Measurements from ENCODE around the gene JADE2.
"Not testable (repeated sequence)": the region's sequence is repeated elsewhere in the genome, so short reads cannot be mapped to it uniquely, and the experiment has no call there.

Gene JADE2

DNA sequence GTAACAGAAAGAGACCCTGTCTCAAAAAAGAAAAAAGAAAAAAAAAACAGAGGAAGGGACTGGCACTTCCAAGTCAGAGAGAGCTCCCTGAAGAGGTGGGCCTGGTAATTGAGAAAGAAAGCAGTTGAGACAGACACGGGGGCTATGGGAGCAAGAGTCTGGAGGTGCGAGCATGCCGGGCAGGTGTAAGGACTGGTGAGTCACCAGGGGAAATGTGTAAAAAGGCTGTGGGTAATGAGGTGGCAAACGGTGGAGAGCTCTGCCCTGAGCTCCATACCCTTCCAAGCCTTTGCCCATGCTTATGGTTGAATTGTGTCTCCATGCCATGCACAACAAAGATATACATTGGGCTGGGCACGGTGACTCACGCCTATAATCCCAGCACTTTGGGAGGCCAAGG, 18.0 kb upstream of the JADE2 start:
- DNase-seq (ENCODE audit: low read depth) = no peak

DNA sequence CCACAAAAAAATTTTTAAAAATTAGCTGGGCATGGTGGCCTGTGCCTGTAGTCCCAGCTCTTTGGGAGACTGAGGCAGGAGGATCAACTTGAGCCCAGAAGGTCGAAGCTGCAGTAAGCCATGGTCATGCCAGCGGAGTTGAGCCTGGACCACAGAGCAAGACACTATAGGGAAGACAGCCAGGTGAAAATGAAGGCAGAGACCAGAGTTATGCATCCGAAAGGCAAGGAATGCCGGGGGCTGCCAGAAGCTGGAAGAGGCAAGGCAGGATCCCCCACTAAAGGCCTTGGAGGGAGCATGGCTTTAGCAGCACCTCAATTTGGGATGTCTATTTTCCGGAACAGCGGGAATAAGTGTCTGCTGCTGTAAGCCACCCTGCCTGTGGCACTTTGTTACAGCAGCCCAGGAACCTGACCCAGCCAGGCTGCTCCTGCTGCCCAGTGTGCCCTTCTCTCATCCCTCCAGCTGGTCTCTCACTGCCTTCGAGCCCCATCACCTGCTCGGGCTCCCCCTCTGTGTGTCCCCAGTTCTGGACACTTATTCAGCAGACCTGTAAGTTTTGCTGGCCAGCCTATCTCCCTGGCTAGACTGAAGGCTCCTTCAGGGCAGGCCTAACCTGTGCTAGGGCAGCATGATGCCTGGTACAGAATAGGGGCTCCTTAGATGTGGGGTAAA, 16.8 kb upstream of the JADE2 start:
- no peak for DNase-seq (ENCODE audit: low read depth)

DNA sequence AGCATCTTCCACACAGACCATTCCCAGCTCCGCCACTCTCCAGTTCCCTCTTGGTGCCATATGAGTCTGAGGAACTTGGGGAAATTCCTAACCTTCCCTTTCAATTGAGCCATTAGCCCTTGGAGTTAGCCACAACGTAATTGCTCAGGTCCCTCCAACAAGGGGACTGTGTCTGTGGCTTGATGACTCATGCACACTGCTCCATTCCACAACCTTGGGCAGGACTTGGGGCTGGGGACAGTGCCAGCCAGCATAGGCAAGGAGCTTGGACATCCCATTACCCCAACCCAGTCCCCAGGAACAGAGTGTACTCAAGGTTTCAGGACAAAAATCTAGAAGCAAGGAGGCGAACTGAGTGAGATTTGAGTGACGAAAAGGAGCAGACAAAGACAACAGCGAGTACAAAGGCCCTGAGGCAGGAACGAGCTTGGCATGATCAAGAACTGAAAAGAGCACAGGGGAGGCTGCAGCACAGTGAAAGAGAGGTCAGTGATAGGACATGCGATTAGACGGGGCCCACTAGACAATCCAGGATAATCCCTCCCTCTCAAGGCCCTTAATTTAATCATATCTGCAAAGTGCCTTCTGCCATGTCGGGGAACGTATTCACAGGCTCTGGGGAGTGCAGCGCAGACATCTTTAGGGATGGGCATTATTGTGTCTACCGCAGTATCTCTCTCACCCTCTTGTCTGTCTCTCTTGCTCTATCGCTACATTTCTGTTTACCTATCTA, 16.0 kb upstream of the JADE2 start:
- no peak for DNase-seq (ENCODE audit: low read depth)

DNA sequence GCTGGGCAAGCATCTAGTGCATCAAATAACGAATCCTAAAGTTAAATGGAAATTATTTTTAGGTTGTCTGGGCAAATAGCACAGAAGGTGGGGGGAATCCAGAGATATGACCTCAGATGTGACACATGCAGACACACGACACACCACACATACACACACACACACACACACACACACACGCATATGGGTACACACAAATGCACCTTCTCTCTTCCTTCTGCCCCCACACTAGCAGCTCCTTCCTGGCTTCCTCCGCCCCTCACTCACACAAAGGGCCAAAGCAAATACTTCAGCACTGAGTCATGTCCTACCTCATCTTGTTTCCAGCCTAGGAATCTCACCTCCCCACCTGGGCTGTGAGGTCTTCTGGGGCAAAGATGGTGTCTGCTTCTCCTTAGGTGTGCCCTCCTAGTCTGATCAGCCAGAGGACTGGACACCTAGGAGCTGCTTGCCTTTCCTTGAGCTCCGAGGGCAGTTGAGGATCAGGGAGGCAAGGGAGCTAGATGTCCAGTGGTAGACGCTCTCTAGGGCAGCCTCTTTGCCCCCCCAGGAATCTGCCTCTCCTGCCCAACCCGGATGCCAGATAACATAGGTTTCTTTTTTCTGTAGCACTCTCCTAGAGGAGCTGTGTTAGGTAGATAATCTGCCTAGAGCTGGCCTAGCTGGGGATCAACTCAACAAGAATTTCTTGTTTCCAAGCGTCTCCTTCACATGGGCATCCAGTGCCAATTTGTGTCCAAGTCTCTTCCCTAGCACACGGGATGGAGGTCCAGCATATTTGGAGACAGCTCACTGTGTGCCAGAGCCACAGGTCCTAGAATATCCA, 14.3 kb upstream of the JADE2 start:
- DNase-seq (ENCODE audit: low read depth) = no peak

DNA sequence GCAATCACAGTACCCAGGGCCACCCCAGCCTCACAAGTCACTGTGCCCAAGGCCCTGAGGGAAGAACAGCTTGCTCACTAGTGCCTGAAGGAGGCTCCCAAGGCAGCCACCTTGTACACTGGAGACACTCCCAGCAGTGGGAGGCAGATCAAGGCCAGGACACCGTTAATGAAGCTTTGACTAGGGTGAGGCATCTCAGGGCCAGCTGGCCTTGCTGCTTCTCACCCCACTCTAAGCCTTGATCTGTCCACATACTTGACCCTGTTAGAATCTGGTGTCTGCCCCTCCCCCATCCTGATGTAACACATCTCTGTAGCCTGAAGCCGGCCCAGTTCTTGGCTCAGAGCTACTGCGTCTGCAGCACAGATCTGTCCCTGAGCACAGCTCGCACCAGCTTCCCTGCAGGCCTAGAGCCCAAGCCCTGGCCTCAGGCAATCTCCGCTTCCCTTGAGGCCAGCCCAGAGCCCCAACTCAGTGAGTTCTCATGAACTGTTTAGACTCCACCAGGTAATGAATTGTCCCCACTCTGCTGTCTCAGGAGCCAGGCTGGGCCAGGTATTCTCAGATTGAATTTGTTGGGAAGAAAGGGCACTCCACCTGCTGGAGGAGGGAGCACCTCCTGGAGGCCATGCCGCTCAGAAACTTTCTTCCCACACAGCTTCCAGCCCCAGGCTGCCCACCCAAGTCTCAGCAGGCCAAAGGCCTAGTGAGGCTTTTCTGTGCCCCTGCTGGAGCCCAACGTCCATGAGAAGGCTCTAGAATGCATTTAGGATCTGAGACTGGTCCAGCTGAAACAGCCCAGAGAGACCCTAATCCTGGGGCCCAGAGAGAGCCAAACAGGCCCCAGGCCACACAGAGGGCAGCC, 13.4 kb upstream of the JADE2 start:
- no peak for DNase-seq (ENCODE audit: low read depth)

DNA sequence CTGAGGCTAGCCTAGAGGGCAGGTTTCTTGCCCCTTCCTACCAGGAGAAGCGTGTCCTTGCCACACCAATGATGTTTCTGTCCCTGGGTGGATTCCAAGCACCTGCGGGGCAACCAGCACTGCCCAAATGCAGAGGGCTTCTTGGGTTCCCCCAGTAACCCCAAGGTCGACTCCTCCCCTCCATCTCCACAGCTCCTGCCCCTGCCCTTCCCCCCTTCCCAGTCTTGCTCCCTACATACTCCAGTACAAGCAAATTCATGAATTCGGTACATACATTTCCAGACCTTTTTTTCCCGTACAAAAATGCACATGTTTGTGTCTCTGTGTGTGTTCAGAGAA, 12.8 kb upstream of the JADE2 start:
- DNase-seq (ENCODE audit: low read depth) = no peak

DNA sequence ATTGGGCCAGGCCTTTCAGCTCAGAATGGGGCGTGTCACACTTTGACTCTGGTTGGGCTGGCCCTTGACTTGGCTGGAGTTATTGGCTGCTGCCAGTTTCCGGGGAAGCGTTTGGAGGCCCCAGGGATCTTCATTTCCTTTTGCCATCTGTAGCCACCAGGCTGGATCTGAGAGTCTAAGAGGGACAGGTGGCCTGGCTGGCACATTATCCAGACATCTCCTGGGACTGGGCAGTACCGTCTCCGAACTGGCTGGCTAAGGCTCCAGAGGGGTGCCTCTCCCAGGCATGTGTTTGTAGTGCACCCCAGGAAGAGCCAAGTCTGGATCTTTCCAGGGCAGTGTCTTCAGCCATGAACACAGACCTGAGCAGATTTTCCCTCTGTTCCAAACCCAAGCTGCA, 9.7 kb upstream of the JADE2 start:
- no peak for DNase-seq (ENCODE audit: low read depth)

DNA sequence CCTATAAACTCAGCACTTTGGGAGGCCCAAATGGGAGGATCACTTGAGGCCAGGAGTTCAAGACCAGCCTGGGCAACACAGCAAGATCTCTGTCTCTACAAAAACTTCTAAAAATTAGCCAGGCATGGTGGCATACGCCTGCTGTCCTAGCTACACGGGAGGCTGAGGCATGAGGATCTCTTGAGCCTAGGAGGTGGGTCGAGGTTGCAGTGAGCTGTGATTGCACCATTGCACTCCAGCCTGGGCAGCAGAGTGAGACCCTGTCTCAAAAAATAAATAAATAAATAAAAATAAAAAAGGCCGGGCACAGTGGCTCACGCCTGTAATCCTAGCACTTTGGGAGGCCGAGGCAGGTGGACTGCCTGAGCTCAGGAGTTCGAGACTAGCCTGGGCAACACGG, 8.5 kb upstream of the JADE2 start:
- not testable (repeated sequence) for DNase-seq (ENCODE audit: low read depth)

DNA sequence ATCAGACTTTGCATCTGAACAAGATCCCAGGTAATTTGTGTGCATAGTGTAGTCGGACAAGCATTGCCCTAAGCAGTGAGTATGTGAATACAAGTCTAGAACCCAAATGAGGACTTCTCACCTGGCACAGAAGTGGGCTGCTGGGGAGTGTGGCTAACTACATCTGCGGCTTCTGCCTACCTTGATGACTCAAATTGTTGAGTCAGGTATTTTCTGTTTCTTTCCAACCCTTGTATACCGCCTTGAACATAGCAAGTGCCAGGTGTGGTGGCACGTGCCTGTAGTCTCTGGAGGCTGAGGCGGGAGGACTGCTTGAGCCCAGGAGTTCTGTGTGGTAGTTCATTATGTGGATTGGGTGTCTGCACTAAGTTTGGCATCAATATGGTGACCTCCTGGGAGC, 7.9 kb upstream of the JADE2 start:
- DNase-seq (ENCODE audit: low read depth) = no peak

DNA sequence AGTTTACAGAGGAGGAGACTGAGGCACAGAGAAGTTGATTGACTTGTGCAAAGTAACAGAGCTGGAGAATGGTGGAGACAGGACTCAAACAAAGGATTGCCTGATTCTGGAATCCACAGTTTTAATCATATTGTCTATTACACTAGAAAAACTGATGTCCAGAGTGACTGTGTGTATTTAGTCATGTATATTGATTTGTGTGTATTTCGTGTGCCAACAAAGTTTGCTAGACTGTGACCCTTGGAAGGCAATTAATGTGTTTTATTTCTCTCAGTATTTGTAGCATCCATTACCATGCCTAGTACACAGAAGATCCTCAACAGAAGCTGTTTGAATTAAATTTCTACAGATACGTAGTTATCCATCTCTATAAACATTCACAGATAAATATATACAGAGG, 5.5 kb upstream of the JADE2 start:
- DNase-seq (ENCODE audit: low read depth) = no peak

DNA sequence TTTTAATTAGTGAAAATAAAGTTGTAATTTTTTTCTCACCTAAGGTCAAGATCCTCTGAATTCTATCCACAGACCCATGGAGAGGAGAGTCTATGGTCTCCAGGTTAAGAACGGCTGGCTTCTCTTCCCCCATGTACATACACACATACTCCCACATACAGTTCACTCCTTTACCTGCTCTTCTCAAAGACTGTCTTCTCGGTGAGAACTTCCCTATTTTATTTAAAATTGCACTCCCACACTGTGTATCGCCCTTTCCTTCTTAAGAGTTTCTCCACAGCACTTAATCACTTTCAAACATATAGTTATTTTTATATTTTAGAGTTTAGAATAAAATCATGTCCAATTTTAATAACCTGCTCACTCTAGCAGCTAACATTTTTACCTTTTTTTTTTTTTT, 3.6 kb upstream of the JADE2 start:
- DNase-seq (ENCODE audit: low read depth) = no peak

DNA sequence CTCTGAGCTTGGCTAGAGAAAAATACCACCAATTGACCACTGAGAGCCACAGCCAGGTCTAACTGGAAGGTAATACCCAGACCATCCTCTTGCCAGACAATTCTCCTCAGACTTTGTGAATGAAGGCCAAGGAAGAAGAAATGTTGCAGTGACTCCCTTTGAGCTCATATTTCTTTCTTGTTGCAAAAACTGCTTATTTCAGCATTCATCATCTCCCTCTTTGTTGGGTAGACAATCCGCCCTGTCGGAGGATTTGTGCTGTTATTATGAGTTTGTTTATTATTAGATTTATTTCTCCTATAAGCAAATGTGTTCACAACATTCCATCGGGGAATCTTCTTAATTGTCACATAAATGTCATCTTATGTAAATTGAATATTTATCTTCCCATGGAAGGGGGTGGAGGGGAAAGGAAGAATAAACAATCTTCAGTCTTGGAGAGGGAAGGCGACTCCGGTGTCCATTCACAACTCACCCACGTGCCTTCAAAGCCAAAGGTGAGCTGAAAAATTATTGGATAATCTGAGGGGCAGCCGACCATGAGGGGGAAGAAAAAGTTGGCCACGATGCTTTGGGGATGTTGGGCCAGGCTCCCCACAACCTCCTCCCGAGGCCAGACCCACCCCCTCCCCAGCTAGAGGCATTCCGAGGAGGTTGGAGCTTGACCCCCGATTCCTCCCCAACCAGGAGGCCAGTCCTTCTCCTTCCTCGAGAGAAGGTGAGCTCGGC, 1.8 kb upstream of the JADE2 start:
- DNase-seq (ENCODE audit: low read depth) = no peak

DNA sequence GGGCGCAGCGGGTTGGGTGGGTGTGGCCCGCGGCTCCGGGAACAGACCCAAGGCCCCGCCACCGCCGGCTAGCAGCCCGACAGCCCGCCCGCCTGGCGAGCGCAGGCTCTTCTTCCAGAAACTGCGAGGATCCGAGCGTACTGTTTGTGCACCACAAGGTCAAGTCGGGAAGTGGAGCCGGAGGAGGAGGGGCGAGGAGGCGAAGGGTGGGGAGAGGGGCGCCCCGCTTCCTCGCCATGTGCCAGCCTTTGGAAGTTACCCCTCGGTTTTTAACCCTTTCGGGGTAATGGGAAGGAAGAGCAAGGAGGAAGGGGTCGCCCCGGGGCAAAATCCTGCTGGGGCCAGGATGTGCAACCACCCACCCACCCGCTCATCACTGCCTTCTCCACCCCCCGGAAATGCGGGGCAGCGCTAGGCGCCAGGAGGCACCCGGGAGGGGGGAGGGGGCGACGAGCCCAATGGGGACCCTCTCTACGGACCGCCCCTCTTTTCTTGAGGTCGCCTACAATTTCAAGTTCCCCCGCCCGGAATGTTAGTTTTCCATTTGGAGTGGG, 1.1 kb upstream of the JADE2 start:
- no peak for DNase-seq (ENCODE audit: low read depth)

DNA sequence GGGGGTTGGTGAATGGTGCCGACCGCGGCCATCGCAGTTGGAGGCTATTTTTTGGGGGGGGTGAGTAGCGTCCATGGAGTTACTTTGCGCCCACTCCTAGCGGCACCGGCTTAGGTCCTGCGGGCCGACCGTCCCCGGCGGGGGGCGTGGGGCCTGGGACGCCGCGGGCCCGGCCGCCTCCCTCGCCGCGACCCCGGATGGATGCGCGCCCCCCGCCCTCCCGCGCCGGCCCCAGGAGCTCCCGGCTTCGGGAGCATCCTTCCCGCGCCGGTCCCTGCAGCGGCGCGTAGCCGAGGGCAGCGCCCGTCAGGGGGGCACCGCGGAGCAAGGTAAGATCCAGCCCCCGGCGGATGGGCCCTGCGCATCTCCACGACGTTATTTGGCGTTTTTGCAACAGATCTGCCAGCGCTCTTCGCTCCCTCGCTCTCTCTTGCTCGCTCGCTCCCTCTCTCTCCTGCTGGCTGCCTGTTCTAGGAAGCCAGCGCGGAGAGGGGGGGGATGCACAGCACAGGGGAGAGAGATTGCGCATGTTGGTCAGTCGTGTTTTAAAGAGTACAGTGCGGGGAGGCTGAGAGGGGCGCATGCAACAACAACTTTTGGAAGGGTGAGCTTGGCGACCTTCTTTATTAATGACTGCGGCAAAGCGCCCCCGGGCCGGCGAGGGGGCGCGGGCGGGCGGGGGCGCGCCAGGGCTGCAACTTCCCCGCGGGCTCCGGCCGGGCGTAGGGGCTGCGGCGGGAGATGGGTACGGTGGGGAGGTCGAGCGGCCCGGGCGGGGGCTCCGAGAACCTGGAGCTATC, 413 bp downstream of the JADE2 start:
- DNase-seq (ENCODE audit: low read depth) = no peak

DNA sequence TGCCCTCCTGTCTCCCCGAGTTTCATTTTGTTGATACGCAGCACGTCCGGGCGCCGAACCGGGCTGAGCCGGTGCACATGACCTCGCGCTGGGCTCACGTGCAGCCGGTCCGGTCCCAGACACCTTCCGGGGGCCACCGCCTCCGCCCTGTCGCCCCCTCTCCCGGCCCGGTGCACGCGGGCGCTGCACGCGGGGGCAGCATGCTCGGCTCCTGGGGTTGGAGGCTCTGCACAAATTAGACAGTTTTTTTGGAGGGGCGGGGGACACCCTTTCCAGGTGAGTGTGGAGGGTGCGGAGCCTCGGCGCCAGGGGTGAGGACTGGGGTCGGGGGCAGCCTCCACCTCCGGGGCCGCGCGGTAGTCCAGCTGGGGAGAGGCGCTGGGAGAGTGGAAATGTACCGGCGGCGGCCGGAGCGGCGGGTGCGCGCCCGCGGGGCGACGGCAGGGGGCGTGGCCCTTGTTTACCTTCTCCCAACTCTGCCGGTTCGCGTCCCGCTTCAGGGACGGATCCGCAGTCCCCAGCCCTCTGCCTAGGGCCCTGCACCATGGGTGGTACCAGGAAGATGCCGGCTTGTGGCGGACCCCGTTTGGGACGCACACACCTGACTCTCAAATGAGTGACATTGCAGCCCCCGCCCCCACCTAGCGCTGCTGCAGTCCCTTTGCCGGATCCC, 1.1 kb downstream of the JADE2 start:
- DNase-seq (ENCODE audit: low read depth) = no peak

DNA sequence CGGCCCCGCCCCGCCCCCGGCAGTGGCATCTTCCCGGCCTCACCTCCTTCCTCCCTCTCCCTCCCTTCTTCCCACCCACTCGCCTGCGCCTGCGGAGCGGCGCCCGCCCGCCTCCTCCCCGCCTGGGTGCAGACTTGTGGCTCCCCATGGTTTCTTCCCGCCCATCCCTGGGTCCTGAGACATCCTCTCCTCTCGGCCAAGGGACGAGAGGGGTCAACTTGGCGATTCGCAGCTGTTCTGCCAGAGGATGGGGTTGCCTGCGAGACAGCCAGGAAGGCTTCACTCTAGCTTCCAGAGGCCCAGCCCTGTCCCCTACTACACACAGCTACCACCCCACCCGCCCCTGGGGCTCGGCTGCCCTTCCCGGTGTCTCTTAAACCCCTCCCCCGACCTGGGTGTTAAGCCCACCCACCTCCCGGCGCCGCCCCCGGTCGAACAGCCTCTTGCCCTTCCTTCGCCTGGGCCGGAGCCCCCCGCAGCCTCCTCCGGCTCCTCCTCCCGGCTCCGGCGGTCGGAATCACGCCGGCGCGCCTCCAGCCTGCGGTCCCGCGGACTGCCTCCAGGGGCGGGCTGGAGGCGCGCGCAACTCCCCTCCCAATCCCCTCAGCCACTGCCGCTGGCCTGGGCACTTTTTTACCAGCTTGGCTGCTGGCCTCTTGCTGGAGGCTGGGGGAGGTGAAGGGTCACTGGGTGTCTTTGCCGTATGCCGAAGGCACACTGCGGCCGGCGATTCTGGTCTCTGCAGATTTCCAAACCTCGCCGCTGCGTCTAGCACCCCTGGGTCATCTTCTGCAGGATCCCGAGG, 1.9 kb downstream of the JADE2 start:
- peak; percentile 73 for DNase-seq (ENCODE audit: low read depth)

DNA sequence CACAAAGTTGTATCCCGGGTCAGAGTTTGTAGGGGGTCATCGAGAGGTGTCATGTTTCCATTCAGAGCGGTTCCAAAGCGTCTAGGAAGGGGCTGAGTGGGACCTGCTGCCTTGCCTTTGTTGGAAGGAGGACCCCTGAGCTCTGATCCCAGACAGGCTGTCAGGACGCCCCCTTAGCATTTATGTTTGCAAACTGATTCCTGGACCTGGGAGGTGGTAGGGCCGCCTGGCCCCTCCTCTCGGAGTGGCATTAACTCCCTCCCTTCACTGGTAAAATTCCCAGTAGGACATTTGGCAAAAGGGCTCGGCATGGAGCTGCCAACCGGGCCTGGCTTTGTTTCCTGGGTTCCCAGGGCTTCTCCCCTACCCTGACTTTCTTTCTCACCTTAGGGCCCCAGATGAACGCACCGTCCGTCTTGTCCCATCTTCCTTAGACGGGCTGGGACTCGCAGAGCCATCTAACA, 2.5 kb downstream of the JADE2 start:
- no peak for DNase-seq (ENCODE audit: low read depth)

DNA sequence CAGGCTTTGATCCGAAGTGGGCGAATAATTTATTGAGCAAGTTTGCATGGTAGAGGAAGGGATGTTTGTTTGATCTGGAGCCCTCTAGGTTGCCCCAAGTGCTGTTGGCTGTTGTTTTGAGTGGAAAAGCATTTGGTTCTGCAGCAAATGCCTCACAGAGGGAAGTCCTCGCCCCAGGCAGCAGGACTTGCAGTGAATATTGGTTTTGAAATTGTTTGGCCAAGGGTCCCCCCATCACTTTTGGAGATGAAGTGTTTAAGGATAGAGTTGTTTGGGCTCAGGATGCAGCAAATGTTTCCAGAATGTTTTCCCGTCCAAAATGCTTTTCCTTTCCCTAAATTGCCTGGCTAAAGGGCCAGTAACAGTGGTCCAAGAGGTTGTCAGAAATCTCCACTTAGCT, 3.1 kb downstream of the JADE2 start:
- no peak for DNase-seq (ENCODE audit: low read depth)

DNA sequence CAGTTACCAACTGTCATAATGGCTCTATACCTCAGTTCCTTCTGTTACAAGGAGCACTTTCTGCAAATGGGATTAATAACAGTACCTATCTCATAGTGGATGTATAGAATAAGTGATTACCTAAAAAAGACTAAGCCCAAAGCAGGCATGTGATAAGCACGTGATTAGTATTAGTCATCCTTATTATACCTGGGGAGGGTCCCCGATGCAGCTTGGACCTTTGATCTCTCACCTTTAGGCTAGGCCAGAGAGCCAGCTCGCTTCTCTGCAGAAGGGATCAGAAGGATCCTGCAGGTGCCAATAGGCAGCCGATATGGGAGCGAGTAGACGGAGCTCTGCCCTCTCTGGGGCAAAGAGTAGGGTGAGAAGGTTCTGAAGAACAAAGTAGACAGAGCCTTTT, 4.0 kb downstream of the JADE2 start:
- no peak for DNase-seq (ENCODE audit: low read depth)

Data from HS-5 (cell line).